Measurements from ENCODE around the gene PLXNA3. TPM values are rescaled to one million over a fixed set of nuclear protein-coding genes. Genes with fewer than 3 reads are reported as not detected.

Gene PLXNA3
- total and polyA plus RNA-seq, 12 donors, result 2.1 to 83.6 (median 24.8) TPM

- TF ChIP-seq, protein P1, sequence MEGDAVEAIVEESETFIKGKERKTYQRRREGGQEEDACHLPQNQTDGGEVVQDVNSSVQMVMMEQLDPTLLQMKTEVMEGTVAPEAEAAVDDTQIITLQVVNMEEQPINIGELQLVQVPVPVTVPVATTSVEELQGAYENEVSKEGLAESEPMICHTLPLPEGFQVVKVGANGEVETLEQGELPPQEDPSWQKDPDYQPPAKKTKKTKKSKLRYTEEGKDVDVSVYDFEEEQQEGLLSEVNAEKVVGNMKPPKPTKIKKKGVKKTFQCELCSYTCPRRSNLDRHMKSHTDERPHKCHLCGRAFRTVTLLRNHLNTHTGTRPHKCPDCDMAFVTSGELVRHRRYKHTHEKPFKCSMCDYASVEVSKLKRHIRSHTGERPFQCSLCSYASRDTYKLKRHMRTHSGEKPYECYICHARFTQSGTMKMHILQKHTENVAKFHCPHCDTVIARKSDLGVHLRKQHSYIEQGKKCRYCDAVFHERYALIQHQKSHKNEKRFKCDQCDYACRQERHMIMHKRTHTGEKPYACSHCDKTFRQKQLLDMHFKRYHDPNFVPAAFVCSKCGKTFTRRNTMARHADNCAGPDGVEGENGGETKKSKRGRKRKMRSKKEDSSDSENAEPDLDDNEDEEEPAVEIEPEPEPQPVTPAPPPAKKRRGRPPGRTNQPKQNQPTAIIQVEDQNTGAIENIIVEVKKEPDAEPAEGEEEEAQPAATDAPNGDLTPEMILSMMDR (IDR thresholded peaks at IDR 0.05), result no peak
- no peak for TF ChIP-seq POLR2A (IDR thresholded peaks at IDR 0.05)
- no peaks in the 10 kb centered on the region for H3K4me1 ChIP-seq (replicated peaks in 1 of 2)
- peaks cover 0 to 76% of the 10 kb centered on the region in 2 donors for H3K36me3 ChIP-seq (replicated peaks in 1 of 2)
- H3K27ac ChIP-seq, result no peak overlapping the region
- whole genome bisulfite sequencing, 4 donors, result 85 to 100% (median 96%) methylated on average over 2 to 15 of the region's 15 CpGs; no CpG with 5 or more reads in 1 of the 4 donors
- intact Hi-C loops (cut with DNase I), result no loop called here
- H3K9me3 ChIP-seq (replicated peaks in 1 of 3), result no peaks in the 10 kb centered on the region
- no peak for DNase-seq
- H3K4me3 ChIP-seq, result no peak overlapping the region
- H3K27me3 ChIP-seq, result no peaks in the 10 kb centered on the region
Observed at GRCh38 chrX:154466907-154467306, 8.8 kb downstream of the PLXNA3 start.

- no peak overlapping the region for H3K27ac ChIP-seq
- WGBS, 4 donors, result 94 to 100% (median 95%) methylated on average over 6 to 21 of the region's 21 CpGs
- no peaks in the 10 kb centered on the region for H3K9me3 ChIP-seq (replicated peaks in 1 of 3)
- no peaks in the 10 kb centered on the region for H3K27me3 ChIP-seq
- no peaks in the 10 kb centered on the region for H3K4me1 ChIP-seq (replicated peaks in 1 of 2)
- no peak for TF ChIP-seq POLR2A (IDR thresholded peaks at IDR 0.05)
- TF ChIP-seq, protein P1 (IDR thresholded peaks at IDR 0.05), result no peak
- intact Hi-C loops (cut with DNase I), result no loop called here
- no peak overlapping the region for H3K4me3 ChIP-seq
- DNase-seq, result no peak
- peaks cover 0 to 76% of the 10 kb centered on the region in 2 donors for H3K36me3 ChIP-seq (replicated peaks in 1 of 2)
Observed at GRCh38 chrX:154467556-154467955, 9.5 kb downstream of the PLXNA3 start.

GRCh38 chrX:154468217-154468616, 10.1 kb downstream of the PLXNA3 start:
- no peak overlapping the region for H3K4me3 ChIP-seq
- no peak overlapping the region for H3K27ac ChIP-seq
- no peak for DNase-seq
- no peaks in the 10 kb centered on the region for H3K9me3 ChIP-seq (replicated peaks in 1 of 3)
- 92 to 100% (median 94%) methylated on average over 5 to 23 of the region's 23 CpGs; no CpG with 5 or more reads in 1 of the 4 donors for WGBS, 4 donors
- H3K36me3 ChIP-seq (replicated peaks in 1 of 2), result peaks cover 0 to 76% of the 10 kb centered on the region in 2 donors
- H3K4me1 ChIP-seq (replicated peaks in 1 of 2), result no peaks in the 10 kb centered on the region
- TF ChIP-seq POLR2A (IDR thresholded peaks at IDR 0.05), result no peak
- TF ChIP-seq, protein P1 (IDR thresholded peaks at IDR 0.05), result no peak
- intact Hi-C loops (cut with DNase I), result no loop called here
- no peaks in the 10 kb centered on the region for H3K27me3 ChIP-seq

- H3K36me3 ChIP-seq (replicated peaks in 1 of 2), result peaks cover 0 to 74% of the 10 kb centered on the region in 2 donors
- DNase-seq, result no peak
- H3K9me3 ChIP-seq (replicated peaks in 1 of 3), result no peaks in the 10 kb centered on the region
- H3K27me3 ChIP-seq, result no peaks in the 10 kb centered on the region
- WGBS, 4 donors, result 82 to 97% (median 90%) methylated on average over 3 to 9 of the region's 9 CpGs
- intact Hi-C loops (cut with DNase I), result no loop called here
- TF ChIP-seq, protein P1 (IDR thresholded peaks at IDR 0.05), result no peak
- no peak for TF ChIP-seq POLR2A (IDR thresholded peaks at IDR 0.05)
- H3K27ac ChIP-seq, result no peak overlapping the region
- no peak overlapping the region for H3K4me3 ChIP-seq
- no peaks in the 10 kb centered on the region for H3K4me1 ChIP-seq (replicated peaks in 1 of 2)
Observed at GRCh38 chrX:154469114-154469513, 11.0 kb downstream of the PLXNA3 start.

Data from adrenal gland (tissue), 12 donors.